Activated naive CD8-positive, alpha-beta T cell treated with anti-CD3 and anti-CD28 coated beads, Interleukin-2, amount 50 U/mL, for 16 hours (primary cell): ENCODE measurements around the gene CIAO1.
A peak's percentile ranks its signal among the peaks of the same experiment; 100 is the strongest.
"Not testable (repeated sequence)": the region's sequence is repeated elsewhere in the genome, so short reads cannot be mapped to it uniquely, and the experiment has no call there.

Experiments used
- DNase-seq: peaks from one replicate; pipeline ENCODE4 v3.0.0-alpha.2; 2020; ENCODE audit warnings: low read depth, low spot score

Gene CIAO1

DNA sequence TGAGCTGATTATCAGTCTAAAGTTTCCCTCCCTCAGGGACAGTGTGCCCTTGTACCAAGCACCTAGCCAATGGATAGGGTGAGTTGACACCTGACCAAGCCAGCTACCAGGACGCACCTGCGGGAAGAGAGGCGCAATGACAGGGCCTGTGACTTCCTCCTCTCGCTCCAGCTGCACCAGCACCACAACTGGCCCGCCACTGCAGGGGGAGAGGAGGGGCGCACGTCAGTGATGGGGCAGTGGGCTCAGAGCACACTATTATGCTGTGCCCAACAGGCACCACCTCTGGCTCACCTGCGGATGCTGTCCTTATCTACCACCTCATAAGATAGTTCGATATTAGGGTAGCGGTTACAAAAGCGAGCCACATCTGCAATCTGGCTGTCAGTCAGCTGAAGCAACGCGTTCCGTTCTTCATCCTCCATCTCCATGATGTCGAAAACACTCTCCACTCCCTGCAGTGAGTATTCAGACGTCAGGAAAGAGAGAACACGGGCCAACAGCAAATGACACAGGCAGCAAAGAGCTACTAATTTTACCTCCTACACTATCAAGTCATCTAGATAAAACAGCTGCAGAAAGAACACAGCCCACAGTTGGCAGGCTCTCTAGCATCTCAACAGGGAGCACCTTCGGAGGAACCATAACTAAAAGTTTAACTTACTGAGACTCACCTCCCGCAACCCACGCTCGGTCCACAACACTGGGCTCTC lies 10.9 kb downstream of the CIAO1 start:
- DNase-seq, result no peak

DNA sequence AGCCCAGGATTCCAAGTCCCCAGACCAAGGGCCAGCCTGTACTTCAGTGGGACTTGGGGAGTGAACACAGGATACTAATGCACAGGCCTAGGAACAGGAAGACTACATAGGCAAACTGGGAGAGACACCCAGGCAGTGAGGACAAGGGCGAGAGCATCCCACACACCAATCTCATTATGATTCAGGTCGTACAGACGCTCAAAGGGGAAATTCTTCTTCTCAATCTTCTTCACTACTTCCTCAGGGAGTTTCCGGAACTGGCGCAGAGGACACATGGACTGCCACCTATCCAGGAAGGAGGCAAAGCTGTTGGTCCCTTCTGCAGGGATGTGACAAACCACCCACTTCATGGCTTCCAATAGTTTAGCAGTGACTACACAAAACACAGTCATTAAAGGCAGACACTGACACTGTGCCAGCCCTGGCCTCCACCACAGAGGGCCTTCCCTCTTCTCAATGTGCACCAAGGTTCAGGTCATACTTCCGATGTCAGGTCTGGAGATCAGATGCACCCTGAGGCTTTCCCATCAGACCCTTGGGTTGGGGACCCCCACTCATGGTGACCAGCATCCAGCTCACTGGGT lies 21.3 kb downstream of the CIAO1 start:
- DNase-seq, result no peak

- no peak for DNase-seq
These were observed 25.7 kb downstream of the CIAO1 start for GRCh38 chr2:96291751-96292150.

DNA sequence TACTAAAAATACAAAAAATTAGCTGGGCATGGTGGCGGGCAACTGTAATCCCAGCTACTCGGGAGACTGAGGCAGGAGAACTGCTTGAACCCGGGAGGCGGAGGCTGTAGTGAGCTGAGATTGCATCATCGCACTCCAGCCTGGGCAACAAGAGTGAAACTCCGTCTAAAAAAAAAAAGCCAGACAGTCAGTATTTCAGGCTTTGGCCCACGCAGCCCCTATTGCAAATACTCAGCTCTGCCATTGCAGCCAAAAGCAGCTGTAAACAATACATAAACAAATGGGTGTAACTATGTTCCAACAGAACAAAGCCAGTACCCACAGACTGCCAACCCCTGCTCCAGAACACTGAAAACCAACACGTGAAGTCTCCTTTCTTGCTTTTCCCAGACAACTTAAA lies 28.2 kb downstream of the CIAO1 start:
- not testable (repeated sequence) for DNase-seq

GRCh38 chr2:96296925-96297324 lies 30.9 kb downstream of the CIAO1 start:
- no peak for DNase-seq

DNA sequence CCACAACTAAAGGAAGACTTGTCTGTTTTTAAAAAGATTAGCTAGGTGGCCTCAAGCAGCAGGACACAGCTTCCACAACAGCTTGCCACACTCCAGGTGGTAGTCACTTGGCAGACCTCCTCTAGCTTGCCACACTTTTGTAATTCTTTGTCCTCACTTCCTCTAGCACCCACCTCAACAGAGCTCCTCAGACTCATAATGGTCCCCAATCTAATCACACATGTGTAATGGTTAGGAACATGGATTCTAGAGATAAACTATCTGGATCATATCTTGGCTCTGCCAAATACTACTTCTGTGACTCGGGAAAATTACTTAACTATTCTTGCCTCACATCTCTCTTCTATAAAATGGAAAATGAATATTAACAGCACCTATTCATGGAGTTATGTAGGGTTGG lies 35.8 kb downstream of the CIAO1 start:
- no peak for DNase-seq

DNA sequence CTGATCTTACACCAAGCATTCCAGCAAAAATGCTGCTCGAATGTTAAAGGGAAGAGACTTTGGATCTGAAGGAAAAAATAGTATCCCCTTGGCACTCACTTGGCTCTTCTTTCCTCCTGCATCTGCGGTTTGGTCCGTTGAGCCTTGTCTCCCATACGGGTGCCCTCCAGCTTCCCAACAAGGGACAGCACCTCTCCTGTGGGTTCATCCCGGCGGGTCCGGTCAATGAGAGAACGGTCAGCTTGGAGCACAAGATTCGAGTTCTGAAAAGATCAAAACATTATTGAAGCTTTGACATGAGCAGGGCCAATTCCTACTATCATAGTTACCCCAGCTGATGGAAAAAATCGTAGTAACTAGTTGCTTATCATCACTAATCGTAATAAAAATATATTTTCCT lies 38.6 kb downstream of the CIAO1 start:
- DNase-seq, result no peak

- peak; percentile 81 for DNase-seq
These were observed 39.3 kb downstream of the CIAO1 start, which contains the start of gene SNRNP200 for GRCh38 chr2:96305091-96305978. Gene SNRNP200, minus strand, starts transcription at chr2:96305546. Its CDS starts 109 bp downstream, at chr2:96305437.

- no peak for DNase-seq
These were observed 39.9 kb downstream of the CIAO1 start for GRCh38 chr2:96305979-96306308.

DNA sequence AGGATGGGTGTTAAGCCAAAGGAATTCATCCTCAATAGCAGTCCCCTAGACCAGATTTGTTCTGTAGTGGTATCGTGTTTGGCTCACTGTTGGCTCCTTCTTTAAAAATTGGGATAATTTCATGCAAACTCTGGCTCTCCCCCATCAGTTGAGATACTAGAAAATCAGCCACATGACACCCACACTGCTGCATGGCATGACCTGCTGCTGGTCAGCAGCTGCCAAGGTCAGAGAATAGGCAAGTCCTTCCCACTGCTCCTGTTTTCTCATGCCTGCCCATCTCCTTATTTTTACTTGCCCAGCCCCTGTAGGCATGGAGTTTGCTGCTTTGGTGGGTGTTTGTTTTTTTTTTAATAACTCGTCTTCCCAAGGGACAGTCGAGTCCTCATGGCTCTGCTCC lies 40.3 kb downstream of the CIAO1 start:
- no peak for DNase-seq

DNA sequence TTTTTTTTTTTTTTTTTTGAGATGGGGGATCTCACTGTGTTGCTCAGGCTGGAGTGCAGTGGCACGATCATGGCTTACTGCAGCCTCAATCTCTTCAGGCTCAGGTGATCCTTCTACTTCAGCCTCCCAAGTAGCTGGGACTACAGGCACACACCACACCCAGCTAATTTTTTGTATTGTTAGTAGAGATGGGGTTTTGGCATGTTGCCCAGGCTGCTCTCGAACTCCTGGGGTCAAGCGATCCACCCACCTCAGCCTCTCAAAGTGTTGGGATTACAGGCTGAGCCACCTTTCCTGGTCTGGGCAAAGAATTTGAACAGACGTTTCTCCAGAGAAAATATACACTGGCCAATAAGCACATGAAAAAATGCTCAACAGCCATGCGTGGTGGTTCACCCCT lies 42.2 kb downstream of the CIAO1 start:
- no peak for DNase-seq

DNA sequence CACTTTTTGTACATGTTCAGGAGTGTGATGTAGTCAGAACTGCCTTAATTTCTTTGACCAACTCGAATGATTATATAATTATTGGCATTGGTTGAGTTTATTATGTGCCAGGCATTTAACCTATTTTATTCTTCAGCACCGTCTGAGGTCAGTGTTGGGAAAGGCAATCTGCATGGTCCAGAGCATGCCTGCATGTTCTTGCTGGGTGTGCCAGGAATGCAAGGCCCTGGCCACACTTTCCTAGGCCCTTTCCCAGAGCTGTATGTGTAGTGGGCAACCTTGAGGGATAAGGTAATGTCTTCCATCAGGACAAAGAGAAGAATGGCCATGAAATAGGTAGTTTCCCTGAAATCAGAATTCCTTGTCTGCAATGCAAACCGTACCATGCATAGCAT lies 49.0 kb downstream of the CIAO1 start:
- DNase-seq, result no peak

- DNase-seq, result no peak
These were observed 49.5 kb downstream of the CIAO1 start for GRCh38 chr2:96315400-96316071.

DNA sequence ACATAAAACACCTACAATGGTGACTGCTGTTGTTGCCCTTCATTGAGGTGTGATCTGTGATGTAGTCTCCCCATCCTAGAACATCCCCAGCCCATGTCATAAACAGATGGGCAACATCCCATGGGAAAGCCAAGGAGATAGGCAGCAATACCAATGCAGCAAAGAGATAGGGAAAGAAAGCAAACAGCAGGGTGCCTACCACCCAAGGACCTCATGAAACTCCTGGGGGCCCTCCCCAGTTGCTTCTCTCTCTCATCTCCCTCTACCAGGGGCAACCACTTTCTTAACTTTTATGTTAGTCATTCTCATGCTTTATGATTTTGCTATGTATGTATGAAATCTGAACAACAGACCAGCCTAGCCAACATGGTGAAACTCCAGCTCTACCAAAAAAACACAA lies 51.0 kb downstream of the CIAO1 start:
- no peak for DNase-seq

GRCh38 chr2:96317584-96317997 lies 51.6 kb downstream of the CIAO1 start:
- no peak for DNase-seq

- DNase-seq, result no peak
These were observed 52.7 kb downstream of the CIAO1 start for GRCh38 chr2:96318723-96319122.

GRCh38 chr2:96319396-96319795 lies 53.4 kb downstream of the CIAO1 start:
- no peak for DNase-seq

DNA sequence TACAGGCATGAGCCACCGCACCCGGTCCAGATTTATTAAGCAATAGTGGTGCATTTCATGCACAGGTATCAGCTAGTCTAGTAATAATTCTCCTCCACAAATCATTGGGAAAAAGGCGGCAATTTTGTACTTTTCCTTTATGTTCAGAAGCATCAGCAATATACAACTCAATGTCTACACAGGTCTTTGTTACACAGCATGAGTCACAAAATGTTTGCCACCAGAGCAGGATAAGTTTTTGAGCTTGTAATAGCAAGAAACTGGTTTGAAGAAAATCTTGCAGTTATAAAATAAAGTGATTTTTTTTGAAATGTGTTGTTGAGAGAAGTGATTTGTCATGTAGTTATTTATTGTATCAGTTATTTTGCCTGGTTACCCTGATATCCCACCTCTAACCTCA lies 54.3 kb downstream of the CIAO1 start:
- DNase-seq, result no peak

DNA sequence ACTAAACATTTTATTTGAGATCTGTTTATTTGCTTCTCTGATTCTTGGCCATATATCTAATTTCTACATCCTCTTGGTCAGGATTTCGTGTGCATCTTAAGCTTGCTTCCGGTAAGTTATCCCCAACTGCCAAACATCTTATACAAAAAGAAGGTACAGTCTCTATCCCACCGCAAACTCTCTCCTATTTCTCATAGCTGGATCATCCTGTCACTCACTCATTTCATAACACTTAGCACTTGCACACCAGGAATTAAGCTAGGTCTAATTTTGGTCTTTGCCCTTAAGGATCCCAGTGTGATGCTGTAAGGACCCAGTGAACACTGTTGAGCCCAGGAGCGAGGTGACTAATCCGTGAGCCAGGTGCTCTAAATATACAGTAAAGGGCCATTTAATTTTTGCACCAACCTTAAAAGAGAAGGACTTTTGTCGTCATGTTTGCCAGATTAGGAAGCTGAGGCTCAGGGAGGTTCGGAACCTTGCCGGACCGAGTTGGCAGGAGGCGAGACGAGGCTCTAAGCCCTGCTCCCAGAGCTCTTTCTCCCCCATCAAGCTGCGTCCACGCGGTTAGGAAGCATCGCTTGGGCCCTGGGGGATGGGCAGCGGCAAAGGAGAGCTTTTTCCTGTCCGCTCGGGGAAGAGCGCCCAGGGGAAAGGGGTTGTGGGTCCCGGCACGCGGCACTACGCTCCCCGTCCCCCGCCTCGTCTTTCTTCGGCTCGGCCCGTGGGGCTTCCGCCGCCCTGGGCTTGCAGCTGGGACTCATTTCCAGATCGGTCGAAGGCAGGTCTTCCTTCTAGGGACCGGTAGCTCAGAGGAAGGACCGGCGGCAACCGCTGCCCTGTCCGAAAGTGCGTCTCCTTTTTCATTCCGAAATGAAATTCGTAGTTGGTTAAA lies 55.0 kb downstream of the CIAO1 start:
- no peak for DNase-seq
